ENCODE measurements around the gene PHACTR1. TPM values are rescaled to one million over a fixed set of nuclear protein-coding genes. Genes with fewer than 3 reads are reported as not detected.
"Not testable (repeated sequence)": the region's sequence is repeated elsewhere in the genome, so short reads cannot be mapped to it uniquely, and the experiment has no call there.

PHACTR1 gene
- total and polyA plus RNA-seq, 12 donors = 6.3 to 150 (median 79.9) TPM

DNA sequence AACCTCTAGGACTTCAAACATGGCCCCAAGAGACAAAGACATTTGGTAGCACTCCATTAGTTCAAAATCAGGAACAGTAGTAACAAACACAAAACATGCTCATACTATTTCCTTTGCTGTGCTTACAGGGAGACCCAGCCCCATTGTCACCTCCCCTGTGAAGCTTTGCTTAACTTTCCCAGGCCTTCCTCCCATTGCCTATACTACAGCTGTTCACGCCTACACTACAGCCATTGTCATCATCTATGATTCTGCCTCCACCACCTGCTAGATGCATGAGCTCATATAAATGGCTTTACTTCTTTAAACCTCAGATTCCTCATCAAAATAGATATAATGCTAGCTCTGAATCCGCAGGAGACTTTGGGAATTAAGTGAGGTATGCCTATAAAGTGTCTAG lies 8.7 kb downstream of the PHACTR1 start:
- H3K4me1 ChIP-seq = no peaks in the 10 kb centered on the region
- DNase-seq = no peak
- 49 to 75% methylated on average over 2 of the region's 2 CpGs for WGBS, 2 donors
- TF ChIP-seq, protein P1, sequence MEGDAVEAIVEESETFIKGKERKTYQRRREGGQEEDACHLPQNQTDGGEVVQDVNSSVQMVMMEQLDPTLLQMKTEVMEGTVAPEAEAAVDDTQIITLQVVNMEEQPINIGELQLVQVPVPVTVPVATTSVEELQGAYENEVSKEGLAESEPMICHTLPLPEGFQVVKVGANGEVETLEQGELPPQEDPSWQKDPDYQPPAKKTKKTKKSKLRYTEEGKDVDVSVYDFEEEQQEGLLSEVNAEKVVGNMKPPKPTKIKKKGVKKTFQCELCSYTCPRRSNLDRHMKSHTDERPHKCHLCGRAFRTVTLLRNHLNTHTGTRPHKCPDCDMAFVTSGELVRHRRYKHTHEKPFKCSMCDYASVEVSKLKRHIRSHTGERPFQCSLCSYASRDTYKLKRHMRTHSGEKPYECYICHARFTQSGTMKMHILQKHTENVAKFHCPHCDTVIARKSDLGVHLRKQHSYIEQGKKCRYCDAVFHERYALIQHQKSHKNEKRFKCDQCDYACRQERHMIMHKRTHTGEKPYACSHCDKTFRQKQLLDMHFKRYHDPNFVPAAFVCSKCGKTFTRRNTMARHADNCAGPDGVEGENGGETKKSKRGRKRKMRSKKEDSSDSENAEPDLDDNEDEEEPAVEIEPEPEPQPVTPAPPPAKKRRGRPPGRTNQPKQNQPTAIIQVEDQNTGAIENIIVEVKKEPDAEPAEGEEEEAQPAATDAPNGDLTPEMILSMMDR (IDR thresholded peaks at IDR 0.05) = no peak
- H3K27me3 ChIP-seq = peaks cover 0 to 30% (median 4%) of the 10 kb centered on the region in 7 donors
- ATAC-seq = no peak
- no peak overlapping the region for H3K4me3 ChIP-seq
- H3K9me3 ChIP-seq = no peaks in the 10 kb centered on the region
- no peaks in the 10 kb centered on the region for H3K36me3 ChIP-seq
- H3K27ac ChIP-seq = no peak overlapping the region
- intact Hi-C loops (cut with DNase I) = no loop called here

DNA sequence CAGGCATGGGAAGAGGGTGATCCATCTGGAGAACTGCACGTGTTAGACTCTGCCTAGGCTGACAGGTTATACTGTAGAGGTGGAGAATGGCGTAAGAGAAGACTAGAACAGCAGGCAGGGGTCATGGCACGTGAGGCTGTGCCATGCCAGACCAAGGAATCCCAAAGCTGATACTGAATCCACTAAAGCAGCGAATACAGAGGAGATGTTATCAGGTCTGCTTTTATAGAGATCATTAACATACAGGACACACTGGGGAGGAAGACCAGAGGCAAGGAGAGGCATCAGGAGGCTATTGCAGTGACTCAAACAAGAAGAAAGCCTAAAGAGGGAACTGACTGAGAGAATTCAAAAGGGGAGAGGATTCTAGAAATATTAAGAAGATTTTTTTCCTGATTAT lies 12.9 kb downstream of the PHACTR1 start:
- H3K36me3 ChIP-seq = no peaks in the 10 kb centered on the region
- H3K4me3 ChIP-seq = no peak overlapping the region
- no peak for ATAC-seq
- TF ChIP-seq, protein P1 (IDR thresholded peaks at IDR 0.05) = no peak
- WGBS, 2 donors = 48 to 57% methylated on average over 4 of the region's 4 CpGs
- H3K27ac ChIP-seq = no peak overlapping the region
- no peaks in the 10 kb centered on the region for H3K9me3 ChIP-seq
- H3K4me1 ChIP-seq = no peaks in the 10 kb centered on the region
- H3K27me3 ChIP-seq = peaks cover 0 to 24% (median 0%) of the 10 kb centered on the region in 7 donors
- DNase-seq = no peak
- intact Hi-C loops (cut with DNase I) = no loop called here

DNA sequence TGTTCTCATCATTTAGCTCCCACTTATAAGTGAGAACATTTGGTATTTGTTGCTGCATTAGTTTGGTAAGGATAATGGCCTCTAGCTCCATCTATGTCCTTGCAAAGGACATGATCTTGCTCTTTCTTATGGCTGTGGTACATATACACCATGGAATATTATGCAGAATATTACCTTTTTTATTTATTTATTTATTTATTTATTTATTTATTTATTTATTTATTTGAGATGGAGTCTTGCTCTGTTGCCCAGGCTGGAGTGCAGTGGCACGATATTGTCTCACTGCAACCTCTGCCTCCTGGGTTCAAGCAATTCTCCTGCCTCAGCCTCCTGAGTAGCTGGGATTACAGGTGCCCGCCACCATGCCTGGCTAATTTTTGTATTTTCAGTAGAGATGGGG lies 14.2 kb downstream of the PHACTR1 start:
- DNase-seq = not testable (repeated sequence)

DNA sequence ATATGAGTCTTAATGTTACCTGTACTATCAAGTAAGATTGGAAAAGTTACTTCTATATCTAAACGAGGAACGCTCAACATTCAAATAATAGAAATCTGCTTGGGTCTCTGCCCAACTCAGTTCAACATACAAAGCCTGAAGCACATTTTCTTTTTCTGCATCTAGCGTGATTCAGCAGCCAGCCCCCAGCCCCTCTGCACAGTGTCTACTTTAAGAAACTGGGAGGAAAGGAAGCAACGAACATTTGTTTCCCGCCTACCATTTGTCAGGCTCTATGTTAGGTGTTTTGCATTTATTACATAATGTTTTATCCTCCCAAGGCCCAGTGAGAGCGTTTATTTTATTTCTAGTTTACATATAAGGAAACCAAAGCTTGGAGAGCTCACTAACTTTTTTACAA lies 17.3 kb downstream of the PHACTR1 start:
- Histone ChIP-seq H3K4me3 (no peak overlapping the region), H3K9me3 (no peaks in the 10 kb centered on the region), H3K27ac (no peak overlapping the region), H3K27me3 (peaks cover 0 to 3% (median 0%) of the 10 kb centered on the region in 7 donors), H3K36me3 (no peaks in the 10 kb centered on the region), H3K4me1 (no peaks in the 10 kb centered on the region)
- intact Hi-C loops (cut with DNase I) = no loop called here
- 70 to 81% methylated on average over 6 of the region's 6 CpGs for WGBS, 2 donors
- no peak for DNase-seq
- ATAC-seq = no peak
- TF ChIP-seq, protein P1 (IDR thresholded peaks at IDR 0.05) = no peak

More for the DNA sequence above, 14.2 kb downstream of the PHACTR1 start:
- H3K9me3 ChIP-seq; ATAC-seq; H3K27ac ChIP-seq; H3K4me1 ChIP-seq; H3K4me3 ChIP-seq; intact Hi-C loops (cut with DNase I); H3K36me3 ChIP-seq: not testable (repeated sequence)
- H3K27me3 ChIP-seq = peaks cover 0 to 23% (median 0%) of the 10 kb centered on the region in 7 donors
- WGBS, 2 donors = 89% methylated on average over 2 of the region's 2 CpGs

DNA sequence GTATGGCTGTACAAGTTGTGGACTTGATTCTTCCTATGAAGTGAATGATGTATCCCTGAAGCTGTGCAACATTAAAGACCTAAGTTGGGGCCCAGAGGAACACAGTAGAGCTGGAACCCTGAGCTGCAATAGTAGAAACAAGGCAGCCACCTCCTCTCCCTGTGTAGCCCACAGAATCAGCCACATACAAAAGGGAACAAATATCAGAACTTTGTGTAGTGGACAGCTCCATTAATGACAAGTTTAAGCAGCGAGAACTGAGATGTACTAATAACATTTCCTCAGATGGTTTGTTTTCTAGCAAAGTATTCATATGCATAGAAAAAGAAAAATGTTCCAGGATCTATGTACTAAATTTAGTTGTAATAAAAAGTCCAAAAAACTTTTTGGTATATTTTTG lies 19.2 kb downstream of the PHACTR1 start:
- DNase-seq (no peak), ATAC-seq (no peak)
- Histone ChIP-seq H3K27me3 (no peaks in the 10 kb centered on the region), H3K36me3 (no peaks in the 10 kb centered on the region), H3K9me3 (no peaks in the 10 kb centered on the region), H3K4me3 (no peak overlapping the region), H3K27ac (no peak overlapping the region), H3K4me1 (no peaks in the 10 kb centered on the region)
- WGBS, 2 donors = 5 to 23% methylated on average over 1 of the region's 1 CpG
- intact Hi-C loops (cut with DNase I) = loop anchor here in 1 of 10 donors (5.0 kb wide), 1 partner anchor 1192 kb away; no protein-coding TSS in a partner anchor
- TF ChIP-seq, protein P1 (IDR thresholded peaks at IDR 0.05) = no peak
